Mononuclear cell (primary cell): ENCODE data around the gene C10orf90. TPM values are rescaled to one million over a fixed set of nuclear protein-coding genes. Genes with fewer than 3 reads are reported as not detected.

Experiments used
- H3K27me3 ChIP-seq: 2 replicates; pipeline ENCODE4 v1.6.0; 2011; ENCODE audit warnings: low read length, control low read depth; ENCODE audit not compliant: insufficient read depth
- H3K4me1 ChIP-seq: 2 replicates; pipeline ENCODE4 v1.5.1; 2011; ENCODE audit warnings: mild to moderate bottlenecking, low read length, control low read depth; ENCODE audit not compliant: insufficient read depth
- H3K4me3 ChIP-seq: 2 replicates; pipeline ENCODE4 v1.5.1; 2011; ENCODE audit warnings: mild to moderate bottlenecking, low read length, moderate library complexity
- H3K9me3 ChIP-seq: 2 replicates; pipeline ENCODE4 v1.5.1; 2011; ENCODE audit warnings: low read depth, mild to moderate bottlenecking, control low read depth, low read length
- total RNA-seq: library from RNA; depleted of rRNA; stranded (reverse); fragments of >200 nt; gene quantifications from one replicate; pipeline ENCODE4 v1.2.3, GENCODE V29; 2012

Gene C10orf90
- total RNA-seq, 1 donor, result not detected

DNA sequence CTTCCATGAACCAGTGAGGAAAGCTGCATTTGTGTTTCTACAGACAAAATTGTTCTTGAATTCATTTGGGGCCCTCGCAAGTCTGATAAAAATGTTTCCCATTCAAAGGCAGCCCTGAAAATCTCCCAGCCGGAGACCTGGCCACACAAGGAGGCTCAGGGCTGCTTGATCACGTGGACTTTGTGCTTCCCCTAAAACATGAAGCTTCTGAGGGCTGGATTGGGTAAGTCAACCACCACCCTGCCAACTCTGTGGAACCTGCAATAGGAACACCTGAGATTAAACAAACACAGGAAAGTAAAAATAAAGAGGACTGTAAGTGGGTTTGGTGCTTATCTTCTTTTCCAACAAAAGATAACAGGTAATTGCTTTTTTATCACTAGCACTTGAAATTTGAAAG is 133.8 kb downstream of the C10orf90 start:
- Histone ChIP-seq H3K4me1 (no peaks in the 10 kb centered on the region), H3K9me3 (no peaks in the 10 kb centered on the region), H3K4me3 (no peak overlapping the region), H3K27me3 (no peaks in the 10 kb centered on the region)

DNA sequence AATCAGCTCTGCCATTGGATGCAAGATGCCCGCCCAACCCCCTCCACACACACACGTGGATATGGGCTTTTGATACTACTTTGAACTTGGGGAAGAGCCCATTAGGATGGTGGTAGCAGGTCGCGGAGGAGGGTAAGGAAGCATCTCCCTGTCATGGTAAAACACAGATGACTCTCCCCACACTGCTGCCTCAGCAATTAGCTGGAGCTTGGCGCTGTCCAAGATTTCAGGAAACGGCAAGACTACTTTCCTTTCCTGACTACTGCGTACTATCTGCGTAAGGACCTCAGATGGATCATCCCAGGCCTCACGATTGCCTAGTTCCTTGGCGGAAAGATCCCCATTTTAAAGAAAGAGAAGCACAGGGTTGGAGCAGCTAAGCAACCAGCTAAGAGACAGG is 134.3 kb downstream of the C10orf90 start:
- Histone ChIP-seq H3K4me3 (no peak overlapping the region), H3K9me3 (no peaks in the 10 kb centered on the region), H3K4me1 (no peaks in the 10 kb centered on the region), H3K27me3 (no peaks in the 10 kb centered on the region)

- no peaks in the 10 kb centered on the region for H3K27me3 ChIP-seq
- H3K4me1 ChIP-seq, result no peaks in the 10 kb centered on the region
- no peaks in the 10 kb centered on the region for H3K9me3 ChIP-seq
- H3K4me3 ChIP-seq, result no peak overlapping the region
These were observed 136.8 kb downstream of the C10orf90 start for GRCh38 chr10:126533644-126534043.

DNA sequence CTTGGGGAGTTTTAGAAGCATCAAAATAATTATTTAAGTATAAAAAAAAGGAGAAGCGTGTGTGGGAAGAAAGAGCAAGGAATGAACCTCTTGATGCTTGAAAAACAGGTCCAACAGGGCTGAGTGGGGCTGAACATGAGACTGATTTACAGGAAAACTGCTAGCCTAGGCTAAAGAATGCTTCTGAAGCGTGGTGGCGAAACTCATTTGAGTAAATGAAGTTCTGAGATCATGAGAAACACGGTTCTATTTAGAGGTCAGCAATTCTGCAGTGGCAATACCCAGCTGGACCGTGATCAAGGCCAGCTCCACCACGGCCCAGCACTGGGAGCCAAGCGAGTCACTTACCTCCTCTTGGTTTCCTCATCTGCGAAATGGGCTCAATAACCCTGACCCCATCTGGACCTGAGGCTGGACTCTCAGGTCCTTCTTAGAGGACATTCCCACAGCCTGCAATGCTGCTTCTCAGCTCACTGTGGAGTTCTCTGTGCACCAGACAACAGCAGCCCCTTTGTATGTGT is 142.1 kb downstream of the C10orf90 start:
- Histone ChIP-seq H3K4me1 (no peaks in the 10 kb centered on the region), H3K4me3 (no peak overlapping the region), H3K27me3 (no peaks in the 10 kb centered on the region), H3K9me3 (no peaks in the 10 kb centered on the region)

DNA sequence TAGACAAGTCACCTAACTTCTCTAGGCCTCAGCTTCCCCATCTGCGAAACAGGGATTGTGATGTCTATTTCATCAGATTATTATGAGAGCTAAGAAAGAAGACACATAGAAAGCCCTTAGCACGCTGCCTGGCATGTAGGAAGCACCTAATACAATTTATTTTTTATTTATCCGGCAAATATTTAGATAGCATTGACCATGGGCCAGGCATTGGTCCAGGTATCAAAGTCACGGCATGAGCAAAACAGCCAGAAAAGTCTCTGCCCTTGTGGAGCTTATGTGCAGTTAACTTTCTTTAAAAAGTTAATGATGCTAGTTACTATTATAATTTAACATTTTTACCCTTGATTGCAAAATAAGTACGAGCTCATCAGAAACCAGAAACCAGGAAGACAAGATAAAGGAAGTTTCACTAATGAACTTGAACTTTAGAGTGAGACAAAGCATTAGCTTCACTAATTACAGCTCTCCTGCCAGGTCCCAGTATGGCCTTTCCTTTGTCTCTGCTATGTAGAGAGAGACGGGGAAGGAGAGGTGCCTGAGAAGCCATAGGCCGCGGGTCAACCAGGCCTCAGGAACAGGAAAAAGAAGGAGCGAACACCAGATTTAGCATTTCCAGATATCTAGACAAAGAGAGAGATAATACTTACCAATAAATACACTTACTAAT is 142.7 kb downstream of the C10orf90 start:
- Histone ChIP-seq H3K27me3 (no peaks in the 10 kb centered on the region), H3K4me3 (no peak overlapping the region), H3K4me1 (no peaks in the 10 kb centered on the region), H3K9me3 (no peaks in the 10 kb centered on the region)

GRCh38 chr10:126525326-126525725 is 145.2 kb downstream of the C10orf90 start:
- Histone ChIP-seq H3K4me3 (no peak overlapping the region), H3K9me3 (no peaks in the 10 kb centered on the region), H3K4me1 (no peaks in the 10 kb centered on the region), H3K27me3 (no peaks in the 10 kb centered on the region)

DNA sequence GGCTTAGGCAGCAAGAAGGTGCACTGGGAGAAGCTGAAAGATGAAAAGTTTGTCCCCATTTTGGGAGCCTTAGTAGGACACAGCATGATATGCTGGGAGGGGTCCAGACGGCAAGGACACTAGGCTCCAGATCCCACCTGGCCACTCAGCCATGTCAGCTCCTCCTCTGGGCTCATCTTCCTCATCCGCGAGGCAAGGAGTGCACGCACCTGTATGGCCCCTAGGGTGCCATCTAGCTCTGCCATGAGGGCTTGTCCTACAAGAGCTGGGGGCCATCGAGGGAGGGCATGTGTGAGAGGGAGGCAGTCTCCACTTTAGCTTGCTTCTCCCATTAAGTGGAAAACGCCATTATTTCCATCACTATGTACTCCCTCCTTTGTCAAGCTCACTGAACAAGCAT is 146.0 kb downstream of the C10orf90 start:
- H3K4me1 ChIP-seq, result no peaks in the 10 kb centered on the region
- no peak overlapping the region for H3K4me3 ChIP-seq
- no peaks in the 10 kb centered on the region for H3K9me3 ChIP-seq
- H3K27me3 ChIP-seq, result no peaks in the 10 kb centered on the region

- Histone ChIP-seq H3K9me3 (no peaks in the 10 kb centered on the region), H3K4me3 (no peak overlapping the region), H3K4me1 (no peaks in the 10 kb centered on the region), H3K27me3 (no peaks in the 10 kb centered on the region)
These were observed 147.4 kb downstream of the C10orf90 start for GRCh38 chr10:126523071-126523470.

GRCh38 chr10:126521399-126521798 is 149.1 kb downstream of the C10orf90 start:
- no peaks in the 10 kb centered on the region for H3K4me1 ChIP-seq
- no peaks in the 10 kb centered on the region for H3K27me3 ChIP-seq
- H3K4me3 ChIP-seq, result no peak overlapping the region
- no peaks in the 10 kb centered on the region for H3K9me3 ChIP-seq

- H3K4me3 ChIP-seq, result no peak overlapping the region
- no peaks in the 10 kb centered on the region for H3K4me1 ChIP-seq
- H3K9me3 ChIP-seq, result no peaks in the 10 kb centered on the region
- no peaks in the 10 kb centered on the region for H3K27me3 ChIP-seq
These were observed 149.7 kb downstream of the C10orf90 start for GRCh38 chr10:126520751-126521317.

DNA sequence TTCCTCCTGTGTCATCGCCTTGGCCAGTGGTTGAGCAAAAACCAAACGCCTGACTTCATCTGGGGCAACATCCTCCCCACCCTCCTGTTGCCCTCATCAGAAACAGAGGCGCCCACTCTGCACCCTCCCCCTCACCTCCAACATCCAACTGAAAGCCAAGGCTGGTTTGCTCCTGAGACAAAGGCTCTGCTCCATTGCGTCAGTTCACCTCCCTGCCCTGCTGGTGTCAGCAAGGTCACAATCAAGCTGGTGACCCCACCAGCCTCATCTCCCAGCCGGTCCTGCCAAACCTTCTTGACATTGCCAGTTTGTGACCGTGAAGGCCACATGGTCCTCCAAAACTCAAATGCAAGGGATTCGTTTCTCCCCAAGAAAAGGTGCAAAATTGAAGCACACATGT is 150.5 kb downstream of the C10orf90 start:
- H3K9me3 ChIP-seq, result no peaks in the 10 kb centered on the region
- no peaks in the 10 kb centered on the region for H3K27me3 ChIP-seq
- no peaks in the 10 kb centered on the region for H3K4me1 ChIP-seq
- no peak overlapping the region for H3K4me3 ChIP-seq

DNA sequence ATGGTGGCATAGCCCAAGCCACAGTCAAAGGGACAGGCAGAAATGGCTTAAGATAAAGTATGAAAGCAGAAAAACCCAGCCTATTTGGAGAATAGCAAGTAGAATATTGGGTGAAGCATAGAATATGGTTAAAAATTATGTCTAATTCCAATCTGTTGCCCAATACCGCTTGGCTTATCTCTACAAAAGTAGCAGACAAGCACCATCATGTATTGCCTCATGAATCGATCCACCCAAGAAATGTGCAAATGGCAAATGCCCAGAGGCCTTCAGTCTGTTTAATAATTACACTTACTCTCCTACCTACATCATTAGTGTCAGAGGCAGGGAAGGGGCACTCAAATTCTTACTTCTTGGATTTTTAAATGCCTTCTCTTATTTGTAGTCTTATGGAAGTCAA is 151.3 kb downstream of the C10orf90 start:
- Histone ChIP-seq H3K27me3 (no peaks in the 10 kb centered on the region), H3K4me1 (no peaks in the 10 kb centered on the region), H3K9me3 (no peaks in the 10 kb centered on the region), H3K4me3 (no peak overlapping the region)

GRCh38 chr10:126518218-126519080 is 152.0 kb downstream of the C10orf90 start:
- Histone ChIP-seq H3K27me3 (no peaks in the 10 kb centered on the region), H3K4me3 (no peak overlapping the region), H3K4me1 (no peaks in the 10 kb centered on the region), H3K9me3 (no peaks in the 10 kb centered on the region)

- Histone ChIP-seq H3K4me3 (no peak overlapping the region), H3K27me3 (no peaks in the 10 kb centered on the region), H3K9me3 (no peaks in the 10 kb centered on the region), H3K4me1 (no peaks in the 10 kb centered on the region)
These were observed 154.0 kb downstream of the C10orf90 start for GRCh38 chr10:126516515-126516914.

DNA sequence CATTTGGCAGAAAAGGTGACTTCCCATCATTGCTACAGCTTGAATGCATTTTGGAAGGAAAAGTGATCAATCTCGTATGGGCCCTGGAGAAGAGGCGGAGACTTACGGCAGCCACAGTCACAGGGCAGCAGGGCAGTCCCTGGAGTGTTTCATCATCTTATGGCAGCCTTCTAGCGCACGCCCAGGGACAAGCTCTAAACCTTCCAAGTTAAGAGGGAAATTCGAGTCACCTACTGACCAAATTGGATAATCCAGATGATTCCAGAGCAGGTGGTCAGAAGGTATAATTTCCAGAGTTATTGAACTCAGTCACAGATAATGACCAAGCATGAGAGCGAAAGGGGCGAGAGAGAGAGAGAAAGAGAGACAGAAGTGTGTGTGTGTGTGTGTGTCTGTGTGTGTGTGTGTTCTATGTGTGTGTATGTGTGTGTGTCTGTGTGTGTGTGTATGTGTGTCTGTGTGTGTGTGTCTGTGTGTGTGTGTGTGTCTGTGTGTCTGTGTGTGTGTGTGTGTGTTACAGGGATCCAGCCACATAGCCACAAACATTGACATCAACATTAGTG is 158.5 kb downstream of the C10orf90 start:
- no peak overlapping the region for H3K4me3 ChIP-seq
- no peaks in the 10 kb centered on the region for H3K9me3 ChIP-seq
- H3K4me1 ChIP-seq, result no peaks in the 10 kb centered on the region
- H3K27me3 ChIP-seq, result no peaks in the 10 kb centered on the region
